ENCODE data around the gene TAS2R10. TPM values are rescaled to one million over a fixed set of nuclear protein-coding genes. Genes with fewer than 3 reads are reported as not detected.

The TAS2R10 gene
- total and polyA plus RNA-seq, 2 of the 8 experiments (the other 6 are each of a cell fraction or from before 2014, with no cell fraction given), result 0.08 TPM; not detected in 1

DNA sequence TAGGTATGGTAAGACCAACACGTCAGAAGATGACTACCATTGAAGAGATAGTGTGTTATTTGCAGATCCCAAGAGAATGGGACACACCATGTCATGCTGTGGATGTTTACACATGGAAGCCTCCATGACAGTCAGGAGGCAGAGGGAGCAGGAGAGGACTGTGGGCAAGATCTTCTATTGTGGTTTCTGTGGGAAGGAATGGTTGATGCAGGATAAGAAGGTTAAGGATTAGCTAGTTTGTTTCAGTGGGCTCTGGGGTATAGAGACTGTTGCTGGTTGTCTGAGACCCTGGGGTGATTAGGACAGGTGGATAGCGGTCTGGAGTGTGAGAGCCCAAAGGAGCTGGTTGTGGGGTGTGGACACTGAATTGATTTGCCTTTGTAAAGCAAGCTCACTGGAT, 47.1 kb downstream of the TAS2R10 start:
- H2AK5ac ChIP-seq (ENCODE audit: low read depth, low read length), result no peak overlapping the region
- DNase-seq (ENCODE audit: low read depth in 1 of 2, low spot score in 2 of 2), result no peak
- no peaks in the 10 kb centered on the region for H3K9me3 ChIP-seq (ENCODE audit: insufficient read depth in 2 of 2, low read depth in 1 of 2, low read length in 1 of 2)
- no peaks in the 10 kb centered on the region for H3K79me1 ChIP-seq (ENCODE audit: low read depth, low read length)
- H3K27me3 ChIP-seq (replicated peaks in 1 of 4; ENCODE audit: control insufficient read depth in 3 of 4, extremely low read depth in 1 of 4, insufficient read depth in 3 of 4, low read length in 3 of 4), result no peaks in the 10 kb centered on the region
- no peak overlapping the region for H3K14ac ChIP-seq (ENCODE audit: insufficient read length)
- no peaks in the 10 kb centered on the region for H3K4me1 ChIP-seq (replicated peaks in 1 of 4; ENCODE audit: control insufficient read depth in 3 of 4, insufficient read depth in 4 of 4, low read length in 3 of 4)
- H3K23me2 ChIP-seq (ENCODE audit: low read depth, low read length), result no peaks in the 10 kb centered on the region; the same call in 1 of the 2 replicates
- H2BK12ac ChIP-seq (ENCODE audit: low read depth, low read length), result no peak overlapping the region
- no peaks in the 10 kb centered on the region for H4K20me1 ChIP-seq (replicated peaks in 1 of 2; ENCODE audit: control insufficient read depth in 1 of 2, insufficient read depth in 2 of 2, low read length in 2 of 2)
- 92% methylated on average over 2 of the region's 2 CpGs; no CpG with 5 or more reads in 1 of the 2 experiments for WGBS, 2 experiments (ENCODE audit: extremely low coverage in 1 of 2, insufficient coverage in 1 of 2, insufficient read length in 1 of 2, insufficient replicate concordance in 2 of 2, low coverage in 1 of 2, low lambda C conversion rate in 2 of 2, missing lambda C conversion rate in 1 of 2)
- H3K56ac ChIP-seq (replicated peaks; ENCODE audit: insufficient read length, low read depth, low read length), result no peak overlapping the region
- no peak overlapping the region for H4K91ac ChIP-seq (replicated peaks; ENCODE audit: insufficient read length, low read length)
- H3K4me3 ChIP-seq (ENCODE audit: extremely low read depth in 1 of 4, insufficient read depth in 2 of 4, low read depth in 3 of 4, low read length in 4 of 4), result no peak overlapping the region
- no peaks in the 10 kb centered on the region for H3K36me3 ChIP-seq (ENCODE audit: control insufficient read depth in 2 of 4, insufficient read depth in 4 of 4, low read length in 3 of 4)
- 0 out of 2 replicates have a peak overlapping the region, but pooled peaks have one; percentile 13 for H3K18ac ChIP-seq (ENCODE audit: extremely low read depth, low read length)
- no peak overlapping the region for H2BK20ac ChIP-seq (ENCODE audit: low read length)
- no peak overlapping the region for H4K8ac ChIP-seq (ENCODE audit: extremely low read depth, insufficient read depth, low read length)
- CTCF ChIA-PET (ENCODE audit: partially characterized antibody), result interaction anchor here (0.8 to 2.0 kb wide), 4 partner anchors 8 to 708 kb away, joined by 3 to 10 read pairs (median 6); no protein-coding TSS in a partner anchor
- no peaks in the 10 kb centered on the region for H3K79me2 ChIP-seq (ENCODE audit: control insufficient read depth in 1 of 2, insufficient read depth in 2 of 2, low read length in 2 of 2)
- no peak overlapping the region for H2BK5ac ChIP-seq (ENCODE audit: low read depth, low read length)
- no peak overlapping the region for H3K23ac ChIP-seq (ENCODE audit: insufficient read length)
- H3K4me2 ChIP-seq (ENCODE audit: insufficient read depth in 1 of 2, low read depth in 2 of 2, low read length in 2 of 2), result no peak overlapping the region
- H3K4ac ChIP-seq (replicated peaks; ENCODE audit: insufficient read length, low read depth, low read length), result no peak overlapping the region
- no peak for FAIRE-seq
- H2AFZ ChIP-seq (ENCODE audit: low read length), result peak overlapping the region; percentile 89
- no peak overlapping the region for H3K27ac ChIP-seq (ENCODE audit: low read depth, low read length)
- POLR2A ChIA-PET (ENCODE audit: partially characterized antibody), result no interaction called here
- no peak overlapping the region for H4K5ac ChIP-seq (ENCODE audit: insufficient read length, low read depth, low read length)
- H3K9ac ChIP-seq (replicated peaks in 1 of 4; ENCODE audit: extremely low read depth in 1 of 4, low read depth in 3 of 4, low read length in 3 of 4), result no peak overlapping the region
- no peak overlapping the region for H2BK15ac ChIP-seq (ENCODE audit: low read length)
- H2BK120ac ChIP-seq (replicated peaks; ENCODE audit: low read depth, low read length), result no peak overlapping the region
- no peak for TF ChIP-seq ZNF274 (IDR thresholded peaks at IDR 0.05; ENCODE audit: borderline replicate concordance, extremely low read depth, low read length)
- TF ChIP-seq RAD21 (IDR thresholded peaks at IDR 0.05 in 1 of 2, conservative IDR thresholded peaks at IDR 0.05 in 1 of 2; ENCODE audit: low read depth in 2 of 2, low read length in 2 of 2), result no peak
- TF ChIP-seq PHF8 (conservative IDR thresholded peaks at IDR 0.05; ENCODE audit: low read depth, low read length), result no peak
- TF ChIP-seq, protein P1, sequence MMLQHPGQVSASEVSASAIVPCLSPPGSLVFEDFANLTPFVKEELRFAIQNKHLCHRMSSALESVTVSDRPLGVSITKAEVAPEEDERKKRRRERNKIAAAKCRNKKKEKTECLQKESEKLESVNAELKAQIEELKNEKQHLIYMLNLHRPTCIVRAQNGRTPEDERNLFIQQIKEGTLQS (IDR thresholded peaks at IDR 0.05; ENCODE audit: insufficient read depth, low read depth, low read length), result no peak
- TF ChIP-seq KDM5A (IDR thresholded peaks at IDR 0.05; ENCODE audit: low read length), result no peak
- TF ChIP-seq, protein P2, sequence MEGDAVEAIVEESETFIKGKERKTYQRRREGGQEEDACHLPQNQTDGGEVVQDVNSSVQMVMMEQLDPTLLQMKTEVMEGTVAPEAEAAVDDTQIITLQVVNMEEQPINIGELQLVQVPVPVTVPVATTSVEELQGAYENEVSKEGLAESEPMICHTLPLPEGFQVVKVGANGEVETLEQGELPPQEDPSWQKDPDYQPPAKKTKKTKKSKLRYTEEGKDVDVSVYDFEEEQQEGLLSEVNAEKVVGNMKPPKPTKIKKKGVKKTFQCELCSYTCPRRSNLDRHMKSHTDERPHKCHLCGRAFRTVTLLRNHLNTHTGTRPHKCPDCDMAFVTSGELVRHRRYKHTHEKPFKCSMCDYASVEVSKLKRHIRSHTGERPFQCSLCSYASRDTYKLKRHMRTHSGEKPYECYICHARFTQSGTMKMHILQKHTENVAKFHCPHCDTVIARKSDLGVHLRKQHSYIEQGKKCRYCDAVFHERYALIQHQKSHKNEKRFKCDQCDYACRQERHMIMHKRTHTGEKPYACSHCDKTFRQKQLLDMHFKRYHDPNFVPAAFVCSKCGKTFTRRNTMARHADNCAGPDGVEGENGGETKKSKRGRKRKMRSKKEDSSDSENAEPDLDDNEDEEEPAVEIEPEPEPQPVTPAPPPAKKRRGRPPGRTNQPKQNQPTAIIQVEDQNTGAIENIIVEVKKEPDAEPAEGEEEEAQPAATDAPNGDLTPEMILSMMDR (IDR thresholded peaks at IDR 0.05; ENCODE audit: control extremely low read depth in 1 of 3, insufficient read depth in 1 of 3, low read depth in 1 of 3, low read length in 3 of 3), result no peak
- TF ChIP-seq TAF1 (IDR thresholded peaks at IDR 0.05; ENCODE audit: low read depth, low read length), result no peak
- no peak for TF ChIP-seq KDM1A (IDR thresholded peaks at IDR 0.05; ENCODE audit: borderline replicate concordance, low read length)
- TF ChIP-seq EGR1 (IDR thresholded peaks at IDR 0.05; ENCODE audit: borderline replicate concordance, low read depth, low read length), result no peak
- no peak for TF ChIP-seq JUND (IDR thresholded peaks at IDR 0.05; ENCODE audit: low read length)
- no peak for TF ChIP-seq TCF12 (IDR thresholded peaks at IDR 0.05; ENCODE audit: low read depth, low read length)

Measured in H1 (cell line).